Stromal cell of bone marrow (primary cell): ENCODE data around the gene MYBPC3.
"Not testable (repeated sequence)": the region's sequence is repeated elsewhere in the genome, so short reads cannot be mapped to it uniquely, and the experiment has no call there.

ENCODE experiments used
- DNase-seq: peaks from one replicate; pipeline ENCODE4 v3.0.0-alpha.2; 2012; ENCODE audit warnings: low read depth

Gene MYBPC3

GRCh38 chr11:47338396-47339241, 13.9 kb downstream of the MYBPC3 start:
- DNase-seq = no peak

- DNase-seq = no peak
These were observed 15.1 kb downstream of the MYBPC3 start for GRCh38 chr11:47337229-47337924.

- DNase-seq = no peak
These were observed 15.9 kb downstream of the MYBPC3 start for GRCh38 chr11:47336595-47336994.

GRCh38 chr11:47335733-47336132, 16.8 kb downstream of the MYBPC3 start:
- DNase-seq = no peak

- not testable (repeated sequence) for DNase-seq
These were observed 17.6 kb downstream of the MYBPC3 start for GRCh38 chr11:47334699-47335411.

GRCh38 chr11:47333886-47334443, 18.5 kb downstream of the MYBPC3 start:
- no peak for DNase-seq

- DNase-seq = no peak
These were observed 19.0 kb downstream of the MYBPC3 start for GRCh38 chr11:47333526-47333845.

- DNase-seq = no peak
These were observed 19.5 kb downstream of the MYBPC3 start for GRCh38 chr11:47332791-47333525.

- DNase-seq = no peak
These were observed 20.2 kb downstream of the MYBPC3 start for GRCh38 chr11:47332303-47332711.

- no peak for DNase-seq
These were observed 20.8 kb downstream of the MYBPC3 start for GRCh38 chr11:47331454-47332302.

GRCh38 chr11:47329987-47330931, 22.2 kb downstream of the MYBPC3 start:
- DNase-seq = no peak

GRCh38 chr11:47329431-47329986, 23.0 kb downstream of the MYBPC3 start:
- DNase-seq = no peak

GRCh38 chr11:47328449-47329390, 23.8 kb downstream of the MYBPC3 start:
- no peak for DNase-seq

GRCh38 chr11:47327949-47328348, 24.6 kb downstream of the MYBPC3 start:
- DNase-seq = no peak

GRCh38 chr11:47327025-47327424, 25.5 kb downstream of the MYBPC3 start:
- DNase-seq = no peak

GRCh38 chr11:47326198-47326597, 26.3 kb downstream of the MYBPC3 start:
- no peak for DNase-seq

- no peak for DNase-seq
These were observed 27.0 kb downstream of the MYBPC3 start for GRCh38 chr11:47325271-47326041.
